ENCODE data around the gene ITPR1.

DNA sequence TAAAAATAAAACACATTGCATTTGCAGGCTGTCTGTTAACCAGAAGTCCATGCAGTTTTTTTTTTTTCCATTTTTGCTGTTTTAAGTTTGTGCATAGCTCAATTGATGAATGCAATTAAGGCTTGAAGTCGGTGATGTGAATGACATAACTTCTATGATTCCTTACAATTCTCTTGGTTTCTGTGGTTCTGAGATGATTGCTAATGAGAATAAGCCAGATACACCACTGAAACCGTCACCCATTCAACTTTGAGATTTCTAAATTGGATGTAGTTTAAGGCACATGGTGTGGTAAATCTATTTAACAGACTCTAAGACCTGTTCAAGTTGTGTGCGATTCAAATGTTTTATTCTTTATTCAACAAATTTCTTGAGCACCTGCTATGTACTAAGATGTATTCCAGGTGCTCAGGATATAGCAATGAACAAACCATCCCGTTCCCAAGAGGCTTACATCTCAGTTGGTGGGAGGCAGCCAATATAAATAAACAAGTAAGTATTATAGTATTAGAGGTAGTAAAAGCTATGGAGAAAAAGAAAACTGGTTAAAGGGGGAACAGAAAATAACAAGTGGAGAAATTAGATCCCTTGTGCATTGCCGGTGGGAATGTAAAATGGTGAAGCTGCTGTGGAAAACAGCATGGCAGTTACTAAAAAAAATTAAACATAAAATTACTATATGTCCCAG, 4.0 kb downstream of the ITPR1 start:
- TF ChIP-seq, protein P1, sequence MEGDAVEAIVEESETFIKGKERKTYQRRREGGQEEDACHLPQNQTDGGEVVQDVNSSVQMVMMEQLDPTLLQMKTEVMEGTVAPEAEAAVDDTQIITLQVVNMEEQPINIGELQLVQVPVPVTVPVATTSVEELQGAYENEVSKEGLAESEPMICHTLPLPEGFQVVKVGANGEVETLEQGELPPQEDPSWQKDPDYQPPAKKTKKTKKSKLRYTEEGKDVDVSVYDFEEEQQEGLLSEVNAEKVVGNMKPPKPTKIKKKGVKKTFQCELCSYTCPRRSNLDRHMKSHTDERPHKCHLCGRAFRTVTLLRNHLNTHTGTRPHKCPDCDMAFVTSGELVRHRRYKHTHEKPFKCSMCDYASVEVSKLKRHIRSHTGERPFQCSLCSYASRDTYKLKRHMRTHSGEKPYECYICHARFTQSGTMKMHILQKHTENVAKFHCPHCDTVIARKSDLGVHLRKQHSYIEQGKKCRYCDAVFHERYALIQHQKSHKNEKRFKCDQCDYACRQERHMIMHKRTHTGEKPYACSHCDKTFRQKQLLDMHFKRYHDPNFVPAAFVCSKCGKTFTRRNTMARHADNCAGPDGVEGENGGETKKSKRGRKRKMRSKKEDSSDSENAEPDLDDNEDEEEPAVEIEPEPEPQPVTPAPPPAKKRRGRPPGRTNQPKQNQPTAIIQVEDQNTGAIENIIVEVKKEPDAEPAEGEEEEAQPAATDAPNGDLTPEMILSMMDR (IDR thresholded peaks at IDR 0.05), result no peak
- TF ChIP-seq POLR2A (IDR thresholded peaks at IDR 0.05), result no peak
